Mesendoderm (in vitro differentiated cells): ENCODE measurements around the gene C1QC.

Source experiments
- DNase-seq: peaks from one replicate; pipeline ENCODE4 v3.0.0; 2013
- H2AK5ac ChIP-seq: 2 replicates; pipeline ENCODE4 v1.6.1; 2013; ENCODE audit warnings: low read length, inconsistent platforms
- H2BK120ac ChIP-seq: 2 replicates; pipeline ENCODE4 v1.6.1; 2013; ENCODE audit warnings: low read depth, mild to moderate bottlenecking, low read length, moderate library complexity, mixed read lengths
- H2BK15ac ChIP-seq: replicated peaks from 2 replicates; pipeline ENCODE4 v1.6.1; 2013; ENCODE audit warnings: low read depth, mild to moderate bottlenecking, moderate library complexity
- H2BK5ac ChIP-seq: 2 replicates; pipeline ENCODE4 v1.6.1; 2013; ENCODE audit warnings: low read length, inconsistent platforms
- H3K18ac ChIP-seq: 2 replicates; pipeline ENCODE4 v1.6.1; 2013; ENCODE audit warnings: mild to moderate bottlenecking, low read length, mixed read lengths
- H3K23ac ChIP-seq: one replicate; pipeline ENCODE4 v1.6.1; 2013; ENCODE audit warnings: low read length
- H3K27ac ChIP-seq: 2 replicates; pipeline ENCODE4 v1.5.1; 2013; ENCODE audit warnings: low read depth, mild to moderate bottlenecking, inconsistent platforms, low read length, moderate library complexity
- H3K27me3 ChIP-seq: 2 replicates; pipeline ENCODE4 v1.6.1; 2013; ENCODE audit warnings: low read length, control low read depth, mild to moderate bottlenecking, inconsistent platforms; ENCODE audit not compliant: insufficient read depth, poor library complexity
- H3K36me3 ChIP-seq: 2 replicates; pipeline ENCODE4 v1.6.1; 2013; ENCODE audit warnings: low read length, inconsistent platforms; ENCODE audit not compliant: control insufficient read depth, insufficient read depth
- H3K4ac ChIP-seq: one replicate; pipeline ENCODE4 v1.6.1; 2013; ENCODE audit warnings: low read depth, mild to moderate bottlenecking, low read length, moderate library complexity
- H3K4me1 ChIP-seq: 2 replicates; pipeline ENCODE4 v1.6.1; 2013; ENCODE audit warnings: low read depth, low read length, inconsistent platforms; ENCODE audit not compliant: control insufficient read depth
- H3K4me2 ChIP-seq: 2 replicates; pipeline ENCODE4 v1.6.1; 2013; ENCODE audit warnings: low read length
- H3K4me3 ChIP-seq: 2 replicates; pipeline ENCODE4 v1.5.1; 2013; ENCODE audit warnings: mild to moderate bottlenecking, low read length
- H3K56ac ChIP-seq: one replicate; pipeline ENCODE4 v1.6.1; 2013; ENCODE audit warnings: low read length
- H3K79me1 ChIP-seq: 2 replicates; pipeline ENCODE4 v1.6.1; 2013; ENCODE audit warnings: low read length, inconsistent platforms
- H3K79me2 ChIP-seq: 2 replicates; pipeline ENCODE4 v1.6.1; 2013; ENCODE audit warnings: mild to moderate bottlenecking, low read length; ENCODE audit not compliant: control insufficient read depth, insufficient read depth
- H3K9ac ChIP-seq: 2 replicates; pipeline ENCODE4 v1.6.1; 2013; ENCODE audit warnings: low read length, inconsistent platforms
- H4K5ac ChIP-seq: one replicate; pipeline ENCODE4 v1.6.1; 2013; ENCODE audit warnings: low read length
- H4K8ac ChIP-seq: one replicate; pipeline ENCODE4 v1.6.1; 2013; ENCODE audit warnings: low read depth, mild to moderate bottlenecking, control low read depth, low read length, moderate library complexity
- WGBS: extraction: QIAGEN DNeasy Blood & Tissue Kit; methylation state at CpG from one replicate; pipeline ENCODE4 v1.1.7; 2013; ENCODE audit warnings: low lambda C conversion rate, missing lambda C conversion rate; ENCODE audit not compliant: insufficient coverage; ENCODE audit errors: extremely low coverage; 5-methylcytosine and 5-hydroxymethylcytosine counted together

The C1QC gene

DNA sequence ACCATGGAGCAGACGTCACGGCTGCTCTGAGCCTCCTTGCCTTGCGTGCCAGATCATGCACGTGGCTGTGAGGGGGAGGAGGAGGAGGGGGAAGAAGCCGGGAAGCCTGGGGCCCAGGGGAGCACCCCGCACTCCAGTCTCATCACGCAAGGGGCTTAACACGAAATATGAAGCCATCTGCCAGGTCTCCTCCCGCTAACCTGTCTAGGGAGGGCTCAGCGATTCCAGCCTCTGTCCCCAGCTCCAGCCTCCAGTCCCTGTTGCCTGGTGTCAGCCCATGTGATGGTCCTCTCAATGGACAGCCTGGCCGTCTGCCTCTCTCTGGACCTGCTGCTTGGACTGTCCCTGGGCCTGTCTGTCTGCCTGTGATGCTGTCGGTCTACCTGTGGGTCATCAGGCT lies 29.5 kb upstream of the C1QC start:
- Histone ChIP-seq H3K27ac (no peak overlapping the region), H4K8ac (no peak overlapping the region), H3K4ac (no peak overlapping the region), H3K4me3 (no peak overlapping the region), H3K9ac (no peak overlapping the region), H3K79me2 (no peaks in the 10 kb centered on the region), H4K5ac (no peak overlapping the region), H3K56ac (no peak overlapping the region), H3K4me1 (no peaks in the 10 kb centered on the region), H3K27me3 (no peaks in the 10 kb centered on the region), H2BK15ac (no peak overlapping the region), H3K36me3 (no peaks in the 10 kb centered on the region), H2BK120ac (no peak overlapping the region), H2AK5ac (no peak overlapping the region), H3K79me1 (no peaks in the 10 kb centered on the region), H3K23ac (no peak overlapping the region), H3K18ac (no peak overlapping the region), H3K4me2 (no peak overlapping the region), H2BK5ac (no peak overlapping the region)
- no CpG with 5 or more reads among the region's 12 CpGs for WGBS
- DNase-seq, result no peak

DNA sequence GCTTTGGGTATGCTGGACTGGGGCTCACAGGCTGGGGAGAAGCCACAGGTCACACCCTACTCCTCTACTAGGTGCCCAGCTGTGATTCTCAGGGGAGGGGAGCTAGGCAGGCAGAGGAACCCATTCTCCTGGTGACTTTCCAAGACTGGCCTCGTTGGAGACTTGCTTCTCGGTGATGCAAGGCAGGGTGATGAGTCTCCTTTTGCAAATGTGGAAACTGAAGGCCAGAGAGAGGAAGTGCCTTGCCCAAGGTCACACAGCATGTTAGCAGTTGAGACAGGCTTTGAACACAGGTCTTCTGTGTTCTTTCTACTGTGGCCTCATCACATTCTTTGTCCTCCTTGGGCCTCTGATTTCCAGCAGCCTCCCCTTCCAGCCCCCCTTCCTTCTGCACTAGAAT lies 27.5 kb upstream of the C1QC start:
- Histone ChIP-seq H3K4me3 (no peak overlapping the region), H4K8ac (no peak overlapping the region), H3K79me1 (no peaks in the 10 kb centered on the region), H2AK5ac (no peak overlapping the region), H3K23ac (no peak overlapping the region), H3K4me2 (no peak overlapping the region), H3K79me2 (no peaks in the 10 kb centered on the region), H3K18ac (no peak overlapping the region), H3K4me1 (no peaks in the 10 kb centered on the region), H3K9ac (no peak overlapping the region), H3K27ac (no peak overlapping the region), H3K4ac (no peak overlapping the region), H2BK15ac (no peak overlapping the region), H3K36me3 (no peaks in the 10 kb centered on the region), H4K5ac (no peak overlapping the region), H3K27me3 (no peaks in the 10 kb centered on the region), H2BK5ac (no peak overlapping the region), H2BK120ac (no peak overlapping the region), H3K56ac (no peak overlapping the region)
- no peak for DNase-seq
- no CpG with 5 or more reads among the region's 2 CpGs for WGBS

DNA sequence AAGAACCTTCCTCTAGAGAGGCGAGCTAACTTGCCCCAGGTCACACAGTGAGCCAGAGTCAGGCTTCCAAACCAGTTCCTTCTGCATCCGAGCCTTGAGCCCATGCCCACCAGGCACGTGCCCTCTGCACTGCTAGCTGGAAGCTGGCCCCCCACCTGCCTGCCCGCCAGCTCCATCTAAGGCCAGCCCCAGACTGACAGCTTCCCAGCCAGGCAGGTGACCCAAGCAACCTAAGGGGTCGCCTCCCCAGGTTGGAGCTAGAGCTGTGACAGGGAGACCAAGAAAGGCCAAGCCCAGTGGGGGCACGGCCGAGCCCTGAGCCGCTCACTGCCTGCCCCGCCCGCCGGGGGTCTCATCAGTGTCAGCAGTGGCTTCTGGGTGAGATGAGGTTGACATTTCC lies 26.9 kb upstream of the C1QC start:
- Histone ChIP-seq H3K27ac (no peak overlapping the region), H3K4me3 (no peak overlapping the region), H3K56ac (no peak overlapping the region), H3K27me3 (no peaks in the 10 kb centered on the region), H3K4me2 (no peak overlapping the region), H2BK15ac (no peak overlapping the region), H3K36me3 (no peaks in the 10 kb centered on the region), H3K79me1 (no peaks in the 10 kb centered on the region), H2BK5ac (no peak overlapping the region), H3K23ac (no peak overlapping the region), H2AK5ac (no peak overlapping the region), H2BK120ac (no peak overlapping the region), H3K4me1 (no peaks in the 10 kb centered on the region), H4K8ac (no peak overlapping the region), H3K79me2 (no peaks in the 10 kb centered on the region), H3K18ac (no peak overlapping the region), H3K9ac (no peak overlapping the region), H4K5ac (no peak overlapping the region), H3K4ac (no peak overlapping the region)
- whole genome bisulfite sequencing, result no CpG with 5 or more reads among the region's 11 CpGs
- no peak for DNase-seq

DNA sequence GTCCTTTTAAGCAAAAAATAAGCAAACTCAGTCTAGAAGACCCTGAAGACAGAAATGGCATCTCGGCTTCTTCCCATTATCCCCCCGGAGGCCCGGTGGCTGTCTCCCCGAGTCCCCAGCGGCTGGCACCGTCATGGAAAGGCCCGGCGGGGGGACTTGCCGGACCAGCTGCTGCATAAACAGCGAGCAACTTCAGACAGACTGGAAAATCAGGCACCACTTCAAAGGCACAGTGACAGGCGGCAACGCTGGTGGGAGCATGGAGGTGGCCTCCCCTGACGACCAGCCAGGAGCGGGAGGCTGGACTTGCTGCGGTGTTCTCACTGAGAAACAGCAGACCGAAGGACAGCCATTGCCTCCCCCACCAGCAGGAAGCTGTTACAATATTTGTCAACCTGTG lies 25.4 kb upstream of the C1QC start:
- Histone ChIP-seq H3K27me3 (no peaks in the 10 kb centered on the region), H3K4me1 (no peaks in the 10 kb centered on the region), H4K5ac (no peak overlapping the region), H4K8ac (no peak overlapping the region), H3K9ac (no peak overlapping the region), H2BK15ac (no peak overlapping the region), H3K4ac (no peak overlapping the region), H3K36me3 (no peaks in the 10 kb centered on the region), H2AK5ac (no peak overlapping the region), H2BK120ac (no peak overlapping the region), H2BK5ac (no peak overlapping the region), H3K79me1 (no peaks in the 10 kb centered on the region), H3K4me2 (no peak overlapping the region), H3K79me2 (no peaks in the 10 kb centered on the region), H3K27ac (no peak overlapping the region), H3K18ac (no peak overlapping the region), H3K23ac (no peak overlapping the region), H3K4me3 (no peak overlapping the region), H3K56ac (no peak overlapping the region)
- WGBS, result no CpG with 5 or more reads among the region's 16 CpGs
- no peak for DNase-seq

DNA sequence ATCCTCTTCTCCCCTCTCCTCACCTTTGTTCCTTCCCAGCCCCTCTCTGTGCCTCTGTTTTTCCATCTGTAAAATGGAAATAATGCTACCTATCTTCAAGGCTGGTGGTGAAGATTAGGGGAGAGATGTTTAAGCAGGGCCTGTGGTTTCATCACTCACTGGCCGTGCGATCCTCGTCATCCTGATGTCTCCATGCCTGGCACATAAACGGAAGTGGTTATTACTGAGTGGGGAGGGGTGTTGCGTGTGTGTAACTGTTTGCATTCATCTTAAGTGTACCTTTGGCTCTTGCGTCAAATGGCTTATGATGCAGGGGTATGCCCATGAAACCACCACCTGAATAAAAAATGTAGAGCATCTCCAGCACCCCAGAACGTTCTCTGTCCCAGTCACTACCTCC lies 24.2 kb upstream of the C1QC start:
- Histone ChIP-seq H2BK5ac (no peak overlapping the region), H3K36me3 (no peaks in the 10 kb centered on the region), H2AK5ac (no peak overlapping the region), H3K4me2 (no peak overlapping the region), H2BK15ac (no peak overlapping the region), H3K27ac (no peak overlapping the region), H3K79me1 (no peaks in the 10 kb centered on the region), H2BK120ac (no peak overlapping the region), H3K79me2 (no peaks in the 10 kb centered on the region), H3K27me3 (no peaks in the 10 kb centered on the region), H3K18ac (no peak overlapping the region), H4K8ac (no peak overlapping the region), H3K56ac (no peak overlapping the region), H3K4me1 (no peaks in the 10 kb centered on the region), H3K4ac (no peak overlapping the region), H3K4me3 (no peak overlapping the region), H4K5ac (no peak overlapping the region), H3K23ac (no peak overlapping the region), H3K9ac (no peak overlapping the region)
- DNase-seq, result no peak
- WGBS, result no CpG with 5 or more reads among the region's 7 CpGs

DNA sequence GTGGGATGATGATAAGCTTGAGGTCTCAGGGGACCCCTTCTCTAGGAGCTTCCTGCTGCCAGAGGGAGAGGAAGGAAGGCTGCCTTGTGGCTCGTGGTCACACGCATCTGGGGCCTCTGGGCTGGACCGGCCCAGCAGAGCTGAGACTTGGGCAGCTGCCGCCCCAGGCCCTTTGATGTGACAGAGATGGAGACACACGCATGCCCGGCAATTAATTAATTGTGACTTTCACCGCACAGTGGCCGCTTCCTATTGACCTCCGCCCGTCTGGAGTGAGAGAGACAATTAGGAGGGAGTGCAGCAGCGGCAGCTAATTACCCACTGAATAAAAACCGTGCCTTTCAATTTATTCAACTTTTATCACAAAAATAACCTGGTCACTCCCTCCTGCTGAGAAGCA lies 23.6 kb upstream of the C1QC start:
- H3K4me3 ChIP-seq, result no peak overlapping the region
- H3K4me2 ChIP-seq, result no peak overlapping the region
- H3K18ac ChIP-seq, result no peak overlapping the region
- no peak for DNase-seq
- no peak overlapping the region for H4K8ac ChIP-seq
- no peaks in the 10 kb centered on the region for H3K36me3 ChIP-seq
- no peak overlapping the region for H3K23ac ChIP-seq
- no peak overlapping the region for H2BK15ac ChIP-seq
- H3K27ac ChIP-seq, result no peak overlapping the region
- H3K27me3 ChIP-seq, result no peaks in the 10 kb centered on the region
- no peak overlapping the region for H2BK120ac ChIP-seq
- H3K56ac ChIP-seq, result no peak overlapping the region
- no peak overlapping the region for H4K5ac ChIP-seq
- H3K4ac ChIP-seq, result no peak overlapping the region
- no peaks in the 10 kb centered on the region for H3K79me1 ChIP-seq
- no peaks in the 10 kb centered on the region for H3K79me2 ChIP-seq
- no CpG with 5 or more reads among the region's 12 CpGs for WGBS
- H3K9ac ChIP-seq, result no peak overlapping the region
- H2AK5ac ChIP-seq, result no peak overlapping the region
- no peaks in the 10 kb centered on the region for H3K4me1 ChIP-seq
- no peak overlapping the region for H2BK5ac ChIP-seq
